Large intestine (tissue), 3 donors: ENCODE measurements around the gene YBX2. TPM values are rescaled to one million over a fixed set of nuclear protein-coding genes. Genes with fewer than 3 reads are reported as not detected.

Experiments used
- DNase-seq, 2 donors: peaks; one replicate each; pipeline versions ENCODE4 v3.0.0 to v3.0.0-alpha.2; 2013
- H3K27ac ChIP-seq: one replicate; pipeline ENCODE4 v1.5.1; 2013; ENCODE audit warnings: low read length
- H3K27me3 ChIP-seq: 2 replicates; pipeline ENCODE4 v1.6.1; 2013; ENCODE audit warnings: low read length; ENCODE audit not compliant: control insufficient read depth, insufficient read depth
- H3K36me3 ChIP-seq: 2 replicates; pipeline ENCODE4 v1.6.1; 2013; ENCODE audit warnings: low read length; ENCODE audit not compliant: control insufficient read depth, insufficient read depth
- H3K4me1 ChIP-seq: one replicate; pipeline ENCODE4 v1.6.1; 2013; ENCODE audit warnings: low read length; ENCODE audit not compliant: control insufficient read depth, insufficient read depth
- H3K4me3 ChIP-seq: one replicate; pipeline ENCODE4 v1.5.1; 2013; ENCODE audit warnings: low read length
- H3K9me3 ChIP-seq: one replicate; pipeline ENCODE4 v1.6.1; 2013; ENCODE audit warnings: mild to moderate bottlenecking, low read depth, low read length, moderate library complexity; ENCODE audit not compliant: control insufficient read depth
- WGBS: methylation state at CpG from one replicate; pipeline ENCODE4 v1.1.5; 2013; ENCODE audit warnings: low lambda C conversion rate; ENCODE audit not compliant: insufficient coverage; 5-methylcytosine and 5-hydroxymethylcytosine counted together
- polyA plus RNA-seq: library from polyadenylated mRNA; unstranded; fragments of 120-200 nt; gene quantifications from one replicate; pipeline ENCODE4 v1.2.1, GENCODE V29; 2013

Gene YBX2
- polyA plus RNA-seq, 1 donor, result 2.8 TPM

DNA sequence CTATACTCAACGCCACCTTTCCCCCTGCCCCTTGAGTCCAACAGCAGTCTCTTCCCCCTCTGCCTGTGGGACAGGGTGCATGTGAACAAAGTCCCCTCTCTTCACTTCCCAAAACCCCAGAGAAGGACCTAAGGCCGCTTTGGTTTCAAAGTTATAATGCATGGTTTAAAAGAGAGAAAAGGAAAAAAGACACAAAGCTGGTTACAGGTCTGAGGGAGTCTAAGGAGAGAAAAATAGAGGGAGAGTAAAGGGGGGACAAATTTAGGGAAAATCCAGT is 51.0 kb downstream of the YBX2 start:
- Histone ChIP-seq H3K27ac (peak overlapping the region; percentile 99), H3K4me3 (peak overlapping the region; percentile 95), H3K27me3 (no peaks in the 10 kb centered on the region), H3K36me3 (peaks cover 39% of the 10 kb centered on the region), H3K9me3 (no peaks in the 10 kb centered on the region), H3K4me1 (peaks cover 14% of the 10 kb centered on the region)
- DNase-seq, result no peak
- 17% methylated on average over 1 of the region's 2 CpGs for WGBS

DNA sequence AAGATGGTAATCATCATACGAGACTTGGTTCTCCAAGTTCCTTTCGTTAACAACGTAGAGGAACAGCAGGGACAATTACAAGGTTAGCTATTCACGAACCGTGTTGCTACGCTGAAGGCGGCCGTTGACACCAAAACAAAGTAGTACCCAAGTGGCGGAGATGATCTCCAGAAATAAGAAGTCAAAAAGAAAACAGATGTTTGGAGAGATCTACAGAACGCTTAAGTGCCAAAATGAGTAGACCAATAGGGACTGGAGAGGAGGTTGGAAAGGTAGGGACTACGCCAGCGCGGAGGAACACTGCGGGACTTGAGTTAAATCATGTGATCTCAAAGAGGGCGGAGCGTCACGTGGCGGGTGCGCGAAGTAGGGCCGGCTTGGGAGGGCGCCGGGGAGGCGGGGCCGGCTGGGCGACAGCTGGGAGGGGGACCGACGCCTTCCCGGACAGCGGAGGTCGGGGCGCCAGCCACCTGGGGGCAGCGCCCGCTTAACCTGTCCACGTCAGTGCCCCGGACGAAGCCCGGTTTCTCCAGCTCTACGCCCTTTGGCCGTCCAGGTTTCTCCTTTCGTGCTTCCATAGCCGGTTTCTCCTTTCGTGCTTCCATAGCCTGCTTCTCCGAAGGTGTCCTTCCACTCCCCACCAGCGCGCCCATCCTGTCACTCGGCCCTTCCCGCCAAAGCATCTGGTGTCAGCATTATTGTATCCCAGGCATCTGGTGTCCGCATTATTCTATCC is 51.6 kb downstream of the YBX2 start:
- H3K27ac ChIP-seq, result peak overlapping the region; percentile 99
- DNase-seq, result peak; percentile 96 to 97
- 0% methylated on average over 2 of the region's 49 CpGs for WGBS

DNA sequence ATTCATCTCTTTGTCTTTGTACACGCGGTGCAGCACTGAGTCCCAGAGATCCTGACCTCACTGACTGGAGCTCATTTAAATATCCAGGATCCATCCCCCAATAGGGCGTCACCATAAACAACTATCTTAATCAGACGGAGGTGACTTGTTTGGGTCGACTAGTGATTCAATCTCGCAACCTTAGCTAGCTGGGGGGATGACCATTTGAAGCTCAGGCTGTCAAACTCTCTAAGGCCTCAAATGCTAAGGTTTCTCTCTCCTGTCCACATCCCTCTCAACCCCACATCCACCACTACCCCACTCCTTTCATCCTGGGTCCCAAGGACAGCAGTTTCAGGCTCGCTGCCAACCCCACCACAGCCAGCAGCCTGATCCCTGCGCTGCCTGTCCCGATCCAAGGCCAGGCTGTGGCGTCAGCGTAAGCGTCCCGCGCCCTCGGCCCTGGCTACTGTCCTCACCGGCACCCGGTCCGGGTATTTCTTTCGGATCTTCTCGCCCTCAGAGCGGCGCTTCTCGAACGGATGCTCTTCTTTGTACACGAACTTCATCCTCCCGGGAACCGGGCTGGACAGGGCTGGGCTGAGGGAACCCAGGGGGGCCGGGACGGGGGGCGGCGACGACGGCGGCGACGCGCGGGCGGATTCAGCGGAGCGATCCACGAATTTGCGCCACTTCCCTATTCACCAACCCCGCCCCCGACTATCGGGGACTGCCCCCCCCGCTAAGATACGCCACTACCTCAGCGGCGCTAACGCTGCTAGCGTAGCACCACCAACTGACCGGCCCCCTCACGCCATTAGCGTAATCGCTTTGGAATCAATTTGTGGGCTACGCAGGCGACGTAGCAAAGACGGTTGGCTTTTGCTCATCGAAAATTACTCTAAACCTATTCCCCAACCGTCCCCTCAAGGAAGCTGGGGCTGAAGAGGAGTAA is 52.4 kb downstream of the YBX2 start, which contains the start of gene GABARAP:
Gene GABARAP, minus strand, starts transcription at position 667 of the 934 bp plus-strand sequence. Its CDS starts 119 bp downstream, at position 548.
- Histone ChIP-seq H3K27ac (peak within 1 kb of the TSS; percentile 99), H3K4me1 (peaks cover 19% of the 10 kb centered on the region), H3K36me3 (peaks cover 42% of the 10 kb centered on the region), H3K4me3 (peak within 1 kb of the TSS; percentile 95), H3K9me3 (no peaks in the 10 kb centered on the region), H3K27me3 (no peaks in the 10 kb centered on the region)
- no CpG with 5 or more reads among the region's 62 CpGs for WGBS
- DNase-seq, result peak; percentile 92 to 96

More for the DNA sequence above, 51.6 kb downstream of the YBX2 start:
- Histone ChIP-seq H3K4me1 (peaks cover 14% of the 10 kb centered on the region), H3K4me3 (peak overlapping the region; percentile 95), H3K27me3 (no peaks in the 10 kb centered on the region), H3K9me3 (no peaks in the 10 kb centered on the region), H3K36me3 (peaks cover 39% of the 10 kb centered on the region)

DNA sequence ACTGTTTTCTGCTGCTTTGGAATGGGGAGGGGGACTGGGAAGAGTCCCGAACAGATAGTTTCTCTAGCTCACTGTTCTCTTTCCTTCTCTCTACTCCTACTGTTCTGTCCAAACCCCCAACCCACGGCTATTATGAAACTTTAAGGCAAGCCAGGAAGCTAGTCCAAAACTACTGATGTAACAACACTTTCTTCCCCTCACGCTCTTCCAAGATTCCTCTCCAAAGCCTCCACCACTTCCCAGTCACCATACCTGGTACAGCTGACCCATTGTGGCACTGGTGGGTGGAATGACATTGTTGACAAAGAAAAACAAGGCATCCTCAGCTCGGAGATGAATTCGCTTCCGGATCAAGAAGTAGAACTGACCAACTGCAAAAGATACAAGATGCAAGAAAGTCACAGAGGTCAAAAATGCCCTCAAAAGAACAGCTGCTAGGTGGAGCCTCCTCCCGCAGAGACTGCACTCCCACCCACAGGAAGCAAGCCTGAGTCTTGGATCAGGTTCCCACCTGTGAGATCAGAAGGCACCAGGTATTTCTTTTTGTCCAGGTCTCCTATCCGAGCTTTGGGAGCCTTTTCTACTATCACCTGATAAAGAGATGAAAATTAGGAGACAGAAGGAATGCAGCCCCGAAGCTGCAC is 53.2 kb downstream of the YBX2 start:
- H3K36me3 ChIP-seq, result peaks cover 42% of the 10 kb centered on the region

DNA sequence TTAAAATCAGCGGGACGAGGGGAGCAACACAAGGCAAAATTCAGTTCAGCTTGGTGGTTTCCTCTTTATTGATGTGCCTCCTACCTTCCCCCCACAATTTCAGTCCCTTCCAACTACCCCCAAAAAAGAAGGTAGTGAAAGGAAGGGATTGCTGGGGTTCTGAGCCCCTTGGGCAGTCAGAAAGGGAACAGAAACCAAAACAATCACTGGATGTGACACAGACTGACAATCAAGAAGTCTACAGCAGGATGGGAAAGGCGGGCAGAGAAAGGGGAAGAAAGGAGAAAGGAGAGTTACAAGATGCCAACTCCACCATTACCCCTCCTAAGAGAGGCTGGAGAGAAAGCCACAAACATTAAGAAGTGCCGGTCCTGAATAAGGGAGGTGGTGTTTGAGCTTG is 54.1 kb downstream of the YBX2 start:
- H3K4me1 ChIP-seq, result peaks cover 29% of the 10 kb centered on the region
- H3K4me3 ChIP-seq, result peak overlapping the region; percentile 95
- no peak for DNase-seq

More for the DNA sequence above, 53.2 kb downstream of the YBX2 start:
- WGBS, result no CpG with 5 or more reads among the region's 9 CpGs
- Histone ChIP-seq H3K9me3 (no peaks in the 10 kb centered on the region), H3K27ac (peak overlapping the region; percentile 99), H3K27me3 (no peaks in the 10 kb centered on the region), H3K4me3 (peak overlapping the region; percentile 95), H3K4me1 (peaks cover 22% of the 10 kb centered on the region)
- DNase-seq, result no peak

DNA sequence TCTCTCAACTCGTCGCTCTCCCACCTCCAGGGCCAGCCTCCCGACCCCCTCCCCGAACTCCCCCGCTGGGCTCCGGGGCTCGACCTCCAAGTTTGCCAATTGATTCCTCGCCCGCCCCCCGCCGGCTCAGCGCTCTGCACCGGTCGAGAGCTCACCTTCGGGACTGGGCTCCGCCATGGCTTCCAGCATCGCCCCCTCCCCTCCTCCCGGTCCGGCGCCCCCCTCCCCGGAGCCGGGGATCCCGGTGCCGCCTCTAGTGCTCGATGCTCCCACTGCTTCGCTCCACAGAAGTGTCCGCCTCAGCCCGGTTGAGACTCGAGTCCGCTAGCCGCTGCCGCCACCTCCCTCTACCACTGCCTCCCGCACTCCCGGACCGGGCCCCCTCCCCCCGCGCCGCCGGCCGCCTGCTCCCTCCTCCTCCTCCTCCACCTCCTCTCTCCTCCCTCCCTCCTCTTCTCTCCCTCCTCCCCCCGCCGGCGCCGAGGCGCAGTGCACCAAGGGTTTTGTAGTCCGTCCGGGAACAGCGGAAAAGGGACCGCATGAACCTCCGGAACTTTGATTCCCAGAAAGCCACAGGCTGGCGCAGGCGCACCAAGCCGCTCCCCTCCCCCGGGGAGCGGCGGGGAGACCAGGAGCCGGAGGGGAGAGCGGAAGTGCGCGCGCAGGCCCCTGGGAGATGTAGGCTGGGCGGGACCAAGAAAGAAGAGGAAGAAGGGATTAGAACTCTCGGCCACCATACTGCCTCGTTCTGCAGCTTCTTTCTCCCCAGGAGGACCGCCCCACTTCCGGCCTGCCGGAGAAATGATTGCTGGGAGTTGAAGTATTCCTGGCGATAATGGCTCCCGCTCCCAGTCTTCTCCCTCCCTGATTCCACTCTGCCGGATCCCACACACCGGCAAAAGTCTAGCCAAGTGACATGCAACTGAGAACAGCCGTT is 55.1 kb downstream of the YBX2 start, which contains the start of gene PHF23:
Gene PHF23, minus strand, starts transcription at position 367 of the 937 bp plus-strand sequence. Its CDS starts 178 bp downstream, at position 189.
- DNase-seq, result peak; percentile 100
- H3K27ac ChIP-seq, result peak within 1 kb of the TSS; percentile 66
- no CpG with 5 or more reads among the region's 72 CpGs for WGBS
- peaks cover 42% of the 10 kb centered on the region for H3K36me3 ChIP-seq
- H3K27me3 ChIP-seq, result no peaks in the 10 kb centered on the region
- H3K4me3 ChIP-seq, result peak within 1 kb of the TSS; percentile 98
- H3K4me1 ChIP-seq, result peaks cover 32% of the 10 kb centered on the region
- H3K9me3 ChIP-seq, result no peaks in the 10 kb centered on the region

More for the DNA sequence above, 54.1 kb downstream of the YBX2 start:
- WGBS, result no CpG with 5 or more reads among the region's 4 CpGs
- Histone ChIP-seq H3K36me3 (peaks cover 42% of the 10 kb centered on the region), H3K27ac (peak overlapping the region; percentile 99), H3K9me3 (no peaks in the 10 kb centered on the region), H3K27me3 (no peaks in the 10 kb centered on the region)

DNA sequence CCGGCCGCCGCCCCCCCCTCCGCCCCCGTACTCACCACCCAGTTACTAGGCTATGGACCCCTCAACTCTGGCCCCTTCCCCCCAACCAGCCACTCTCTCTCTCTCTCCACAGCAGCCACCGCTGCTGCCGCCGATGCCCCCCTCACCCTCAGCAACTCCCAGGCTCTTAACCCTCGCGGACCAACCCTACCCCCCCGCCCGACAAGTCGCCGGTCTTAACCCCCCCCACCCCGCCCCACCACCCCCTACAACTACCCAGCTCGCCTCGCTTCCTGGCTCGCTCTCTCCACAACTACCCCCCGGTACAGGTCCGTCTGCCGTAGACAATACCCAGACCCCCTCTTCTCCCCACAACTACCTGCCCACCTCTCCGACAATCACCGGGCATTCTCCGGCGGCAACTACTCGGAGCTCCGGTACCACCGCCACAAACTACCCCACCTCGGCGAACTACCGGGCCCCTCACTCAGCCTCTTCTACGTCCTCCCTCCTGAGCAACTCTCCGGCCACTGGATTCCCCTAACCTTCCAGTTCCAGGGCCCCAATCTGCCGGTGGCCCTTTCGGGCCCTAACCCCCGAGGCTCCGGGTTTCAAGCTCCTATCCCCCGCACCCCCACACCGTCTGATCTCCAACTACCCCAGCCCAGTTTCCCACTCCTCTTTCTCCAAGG is 55.9 kb downstream of the YBX2 start:
- H3K4me3 ChIP-seq, result peak overlapping the region; percentile 98
- no CpG with 5 or more reads among the region's 39 CpGs for WGBS
- H3K4me1 ChIP-seq, result peaks cover 32% of the 10 kb centered on the region
- no peaks in the 10 kb centered on the region for H3K27me3 ChIP-seq
- peak overlapping the region; percentile 66 for H3K27ac ChIP-seq
- peak in 1 of 2 donors; percentile 53 for DNase-seq
- H3K36me3 ChIP-seq, result peaks cover 34% of the 10 kb centered on the region
- no peaks in the 10 kb centered on the region for H3K9me3 ChIP-seq
